Epithelial cell of esophagus (primary cell): ENCODE data around the gene MAPT.

Experiments used
- DNase-seq: peaks from one replicate; pipeline ENCODE4 v3.0.0; 2010; ENCODE audit warnings: low read depth
- H3K4me3 ChIP-seq: 2 replicates; pipeline ENCODE4 v1.5.1; 2011; ENCODE audit warnings: mild to moderate bottlenecking, low read length, control low read depth
- CTCF ChIP-seq: IDR thresholded peaks from 2 replicates; pipeline ENCODE4 v1.5.1; 2011; ENCODE audit warnings: low read depth, mild to moderate bottlenecking, low read length, control low read depth, inconsistent platforms; ENCODE audit not compliant: insufficient read depth; ENCODE audit errors: missing control alignments

Gene MAPT

GRCh38 chr17:45870342-45870974, 23.9 kb upstream of the MAPT start:
- no peak for DNase-seq
- H3K4me3 ChIP-seq: no peak overlapping the region
- no peak for TF ChIP-seq CTCF

GRCh38 chr17:45871718-45872117, 22.6 kb upstream of the MAPT start:
- no peak for DNase-seq
- TF ChIP-seq CTCF: no peak
- H3K4me3 ChIP-seq: no peak overlapping the region

GRCh38 chr17:45873728-45874127, 20.6 kb upstream of the MAPT start:
- peak; percentile 59 for DNase-seq
- no peak overlapping the region for H3K4me3 ChIP-seq
- TF ChIP-seq CTCF: no peak

- H3K4me3 ChIP-seq: no peak overlapping the region
- TF ChIP-seq CTCF: no peak
- DNase-seq: no peak
These were observed 20.2 kb upstream of the MAPT start for GRCh38 chr17:45874151-45874550.

- DNase-seq: no peak
These were observed 17.8 kb upstream of the MAPT start for GRCh38 chr17:45876539-45876938.

GRCh38 chr17:45877467-45877866, 16.9 kb upstream of the MAPT start:
- H3K4me3 ChIP-seq: no peak overlapping the region
- no peak for DNase-seq
- no peak for TF ChIP-seq CTCF

More at GRCh38 chr17:45876539-45876938, 17.8 kb upstream of the MAPT start:
- TF ChIP-seq CTCF: no peak
- H3K4me3 ChIP-seq: no peak overlapping the region

- TF ChIP-seq CTCF: no peak
- no peak for DNase-seq
- H3K4me3 ChIP-seq: no peak overlapping the region
These were observed 11.3 kb upstream of the MAPT start for GRCh38 chr17:45883063-45883462.
